Neural progenitor cell (in vitro differentiated cells): ENCODE results near the gene SYNRG. TPM values are rescaled to one million over a fixed set of nuclear protein-coding genes. Genes with fewer than 3 reads are reported as not detected.
"Not testable (repeated sequence)": the region's sequence is repeated elsewhere in the genome, so short reads cannot be mapped to it uniquely, and the experiment has no call there.

Source experiments
- DNase-seq: peaks from one replicate; pipeline ENCODE4 v3.0.0-alpha.2; 2016; ENCODE audit warnings: low spot score
- H2AFZ ChIP-seq: fragments of 200-600 bp; sonication (generic); replicated peaks from 2 replicates; pipeline ENCODE4 v1.6.1; 2016; ENCODE audit warnings: antibody characterized with exemption
- H3F3A ChIP-seq: fragments of 200-600 bp; sonication (generic); 2 replicates; pipeline ENCODE4 v1.6.1; 2016; ENCODE audit warnings: antibody characterized with exemption, low read depth
- H3K27ac ChIP-seq: fragments of 200-600 bp; sonication (generic); 2 replicates; pipeline ENCODE4 v1.5.1; 2016; ENCODE audit warnings: mild to moderate bottlenecking
- H3K27me3 ChIP-seq: fragments of 200-600 bp; sonication (generic); 2 replicates; pipeline ENCODE4 v1.6.1; 2016; ENCODE audit warnings: mild to moderate bottlenecking, moderate library complexity
- H3K36me3 ChIP-seq: fragments of 200-600 bp; sonication (generic); 2 replicates; pipeline ENCODE4 v1.5.1; 2016
- H3K4me1 ChIP-seq: fragments of 200-600 bp; sonication (generic); 2 replicates; pipeline ENCODE4 v1.6.1; 2016; ENCODE audit warnings: mixed run types
- H3K4me2 ChIP-seq: fragments of 200-600 bp; sonication (generic); 2 replicates; pipeline ENCODE4 v1.6.1; 2016
- H3K4me3 ChIP-seq: fragments of 200-600 bp; sonication (generic); 2 replicates; pipeline ENCODE4 v1.5.1; 2016
- H3K79me2 ChIP-seq: fragments of 200-600 bp; sonication (generic); 2 replicates; pipeline ENCODE4 v1.6.1; 2016; ENCODE audit warnings: low read depth
- H3K9ac ChIP-seq: fragments of 200-600 bp; sonication (generic); 2 replicates; pipeline ENCODE4 v1.6.1; 2016
- H3K9me3 ChIP-seq: fragments of 200-600 bp; sonication (generic); 2 replicates; pipeline ENCODE4 v1.5.1; 2016; ENCODE audit warnings: low read depth
- H4K20me1 ChIP-seq: fragments of 200-600 bp; sonication (generic); 2 replicates; pipeline ENCODE4 v1.6.1; 2016; ENCODE audit warnings: low read depth
- H3K27ac Mint-ChIP-seq: 3 replicates; pipeline ENCODE4 v1.8.0; 2021; ENCODE audit warnings: mixed read lengths
- H3K27me3 Mint-ChIP-seq: 2 replicates; pipeline ENCODE4 v1.8.0; 2022; ENCODE audit warnings: low read depth, mild to moderate bottlenecking, inconsistent platforms, moderate library complexity, mixed read lengths; ENCODE audit not compliant: insufficient read depth
- H3K36me3 Mint-ChIP-seq: 3 replicates; pipeline ENCODE4 v1.8.0; 2021; ENCODE audit warnings: mixed read lengths
- H3K4me1 Mint-ChIP-seq: 3 replicates; pipeline ENCODE4 v1.8.0; 2021; ENCODE audit warnings: mixed read lengths
- H3K4me3 Mint-ChIP-seq: 3 replicates; pipeline ENCODE4 v1.8.0; 2021; ENCODE audit warnings: mild to moderate bottlenecking, moderate library complexity, mixed read lengths
- H3K9me3 Mint-ChIP-seq: 3 replicates; pipeline ENCODE4 v1.8.0; 2020; ENCODE audit warnings: mixed read lengths
- EZH2 ChIP-seq: fragments of 200-600 bp; sonication (generic); IDR thresholded peaks from 2 replicates; pipeline ENCODE4 v1.6.1; 2017; ENCODE audit warnings: antibody characterized with exemption, mild to moderate bottlenecking, moderate library complexity
- EZH2phosphoT487 ChIP-seq: fragments of 200-600 bp; sonication (generic); IDR thresholded peaks from 2 replicates; pipeline ENCODE4 v1.6.1; 2017; ENCODE audit warnings: antibody characterized with exemption
- total RNA-seq: library from RNA; depleted of rRNA; stranded (reverse); fragments of >200 nt; gene quantifications from 2 replicates; pipeline ENCODE4 v1.2.3, GENCODE V29; 2015; ENCODE audit warnings: low replicate concordance
- TF ChIP-seq, protein P1 (sequence below): fragments of 200-600 bp; sonication (generic); IDR thresholded peaks from 2 replicates; pipeline ENCODE4 v1.5.1; 2017; ENCODE audit warnings: antibody characterized with exemption, mild to moderate bottlenecking

The SYNRG gene
- total RNA-seq, 1 donor from 2014 or later = 22.4 TPM

DNA sequence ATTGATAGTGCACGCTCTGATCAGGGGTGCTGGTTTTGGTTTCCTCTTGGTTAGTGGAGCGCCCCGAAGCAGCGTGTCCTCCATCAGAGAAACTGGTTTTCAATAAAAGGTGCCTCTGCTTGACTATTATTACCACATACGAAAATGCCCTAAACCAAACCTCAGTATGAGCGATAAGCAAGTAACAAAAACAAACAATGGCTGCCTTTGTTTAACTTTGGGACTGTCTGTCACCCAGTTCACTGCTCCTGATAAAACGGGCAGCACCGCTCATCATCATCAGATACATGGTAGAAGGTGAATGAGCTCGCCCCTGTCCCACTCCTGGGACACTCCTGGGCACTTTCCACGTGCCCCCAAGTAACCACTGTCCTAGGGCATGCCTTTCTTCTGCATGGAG, 95.5 kb downstream of the SYNRG start:
- H3K36me3 ChIP-seq = no peaks in the 10 kb centered on the region
- H3K79me2 ChIP-seq = no peaks in the 10 kb centered on the region
- H3K4me1 Mint-ChIP-seq = peaks cover 27% of the 10 kb centered on the region
- H3K4me3 Mint-ChIP-seq = no peak overlapping the region
- H4K20me1 ChIP-seq = no peaks in the 10 kb centered on the region
- no peaks in the 10 kb centered on the region for H3K9me3 Mint-ChIP-seq
- TF ChIP-seq, protein P1, sequence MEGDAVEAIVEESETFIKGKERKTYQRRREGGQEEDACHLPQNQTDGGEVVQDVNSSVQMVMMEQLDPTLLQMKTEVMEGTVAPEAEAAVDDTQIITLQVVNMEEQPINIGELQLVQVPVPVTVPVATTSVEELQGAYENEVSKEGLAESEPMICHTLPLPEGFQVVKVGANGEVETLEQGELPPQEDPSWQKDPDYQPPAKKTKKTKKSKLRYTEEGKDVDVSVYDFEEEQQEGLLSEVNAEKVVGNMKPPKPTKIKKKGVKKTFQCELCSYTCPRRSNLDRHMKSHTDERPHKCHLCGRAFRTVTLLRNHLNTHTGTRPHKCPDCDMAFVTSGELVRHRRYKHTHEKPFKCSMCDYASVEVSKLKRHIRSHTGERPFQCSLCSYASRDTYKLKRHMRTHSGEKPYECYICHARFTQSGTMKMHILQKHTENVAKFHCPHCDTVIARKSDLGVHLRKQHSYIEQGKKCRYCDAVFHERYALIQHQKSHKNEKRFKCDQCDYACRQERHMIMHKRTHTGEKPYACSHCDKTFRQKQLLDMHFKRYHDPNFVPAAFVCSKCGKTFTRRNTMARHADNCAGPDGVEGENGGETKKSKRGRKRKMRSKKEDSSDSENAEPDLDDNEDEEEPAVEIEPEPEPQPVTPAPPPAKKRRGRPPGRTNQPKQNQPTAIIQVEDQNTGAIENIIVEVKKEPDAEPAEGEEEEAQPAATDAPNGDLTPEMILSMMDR = no peak
- TF ChIP-seq EZH2 (no peak), EZH2phosphoT487 (no peak)
- H2AFZ ChIP-seq = no peak overlapping the region
- H3K27me3 ChIP-seq = no peaks in the 10 kb centered on the region
- no peak overlapping the region for H3K9ac ChIP-seq
- peaks cover 4% of the 10 kb centered on the region for H3K27me3 Mint-ChIP-seq
- no peak overlapping the region for H3K4me3 ChIP-seq
- H3K4me1 ChIP-seq = no peaks in the 10 kb centered on the region
- peaks cover 19% of the 10 kb centered on the region for H3K36me3 Mint-ChIP-seq
- H3K9me3 ChIP-seq = no peaks in the 10 kb centered on the region
- H3K4me2 ChIP-seq = no peak overlapping the region
- no peak overlapping the region for H3K27ac Mint-ChIP-seq
- no peak for DNase-seq
- H3F3A ChIP-seq = peaks cover 6% of the 10 kb centered on the region
- no peak overlapping the region for H3K27ac ChIP-seq

DNA sequence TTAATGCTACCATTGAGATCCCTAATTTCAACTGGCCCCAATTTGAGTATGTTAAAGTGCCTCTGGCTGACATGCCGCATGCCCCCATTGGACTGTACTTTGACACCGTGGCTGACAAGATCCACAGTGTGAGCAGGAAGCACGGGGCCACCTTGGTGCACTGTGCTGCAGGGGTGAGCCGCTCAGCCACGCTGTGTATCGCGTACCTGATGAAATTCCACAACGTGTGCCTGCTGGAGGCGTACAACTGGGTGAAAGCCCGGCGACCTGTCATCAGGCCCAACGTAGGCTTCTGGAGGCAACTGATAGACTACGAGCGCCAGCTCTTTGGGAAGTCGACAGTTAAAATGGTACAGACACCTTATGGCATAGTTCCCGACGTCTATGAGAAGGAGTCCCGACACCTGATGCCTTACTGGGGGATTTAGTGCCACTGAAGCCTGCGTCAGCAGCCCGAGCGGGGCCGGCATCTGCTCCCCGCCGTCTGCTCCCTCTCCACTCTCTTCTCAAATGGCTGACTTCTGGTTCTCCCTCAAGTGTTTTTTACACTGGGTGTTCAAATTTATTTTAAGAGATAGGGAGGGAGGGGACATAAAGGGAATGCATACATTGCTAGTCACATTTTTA, 96.7 kb downstream of the SYNRG start:
- no peak for TF ChIP-seq EZH2
- TF ChIP-seq, protein P1 = no peak
- no peak for TF ChIP-seq EZH2phosphoT487
- no peaks in the 10 kb centered on the region for H3K27me3 Mint-ChIP-seq
- Histone ChIP-seq H3F3A (peaks cover 6% of the 10 kb centered on the region), H4K20me1 (no peaks in the 10 kb centered on the region), H3K79me2 (peaks cover 5% of the 10 kb centered on the region), H3K36me3 (no peaks in the 10 kb centered on the region), H3K9me3 (no peaks in the 10 kb centered on the region), H3K4me3 (no peak overlapping the region), H2AFZ (no peak overlapping the region), H3K4me1 (no peaks in the 10 kb centered on the region), H3K4me2 (no peak overlapping the region), H3K9ac (no peak overlapping the region), H3K27ac (no peak overlapping the region), H3K27me3 (no peaks in the 10 kb centered on the region)
- H3K4me3 Mint-ChIP-seq = no peak overlapping the region
- no peak for DNase-seq
- no peak overlapping the region for H3K27ac Mint-ChIP-seq
- H3K36me3 Mint-ChIP-seq = peaks cover 14% of the 10 kb centered on the region
- H3K9me3 Mint-ChIP-seq = no peaks in the 10 kb centered on the region
- peaks cover 21% of the 10 kb centered on the region for H3K4me1 Mint-ChIP-seq

DNA sequence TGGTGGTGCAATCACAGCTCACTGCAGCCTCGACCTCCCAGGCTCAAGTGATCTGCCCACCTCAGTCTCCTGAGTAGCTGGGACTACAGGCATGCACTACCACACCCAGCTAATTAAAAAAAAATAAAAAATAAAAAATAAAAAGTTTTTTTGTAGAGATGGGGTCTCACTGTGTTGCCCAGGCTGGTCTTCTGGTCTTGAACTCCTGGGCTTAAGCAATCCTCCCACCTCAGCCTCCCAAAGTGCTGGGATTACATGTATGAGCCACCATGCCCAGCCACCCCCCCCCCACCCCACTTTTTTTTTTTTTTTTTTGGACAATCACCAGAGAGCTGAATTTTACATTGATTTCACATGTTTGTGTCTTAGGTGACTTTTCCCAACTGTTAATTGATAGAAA, 97.6 kb downstream of the SYNRG start:
- H3K79me2 ChIP-seq = peaks cover 12% of the 10 kb centered on the region
- H3K9ac ChIP-seq, H3K27ac Mint-ChIP-seq, DNase-seq, H3K27me3 ChIP-seq, H3K4me2 ChIP-seq, H3K4me1 ChIP-seq, H3K27ac ChIP-seq, H3K9me3 ChIP-seq, H2AFZ ChIP-seq, H3K27me3 Mint-ChIP-seq, H4K20me1 ChIP-seq, H3F3A ChIP-seq, H3K9me3 Mint-ChIP-seq, H3K36me3 ChIP-seq, H3K4me3 ChIP-seq, H3K4me3 Mint-ChIP-seq: not testable (repeated sequence)
- Mint-ChIP-seq H3K4me1 (peaks cover 18% of the 10 kb centered on the region), H3K36me3 (peaks cover 14% of the 10 kb centered on the region)

DNA sequence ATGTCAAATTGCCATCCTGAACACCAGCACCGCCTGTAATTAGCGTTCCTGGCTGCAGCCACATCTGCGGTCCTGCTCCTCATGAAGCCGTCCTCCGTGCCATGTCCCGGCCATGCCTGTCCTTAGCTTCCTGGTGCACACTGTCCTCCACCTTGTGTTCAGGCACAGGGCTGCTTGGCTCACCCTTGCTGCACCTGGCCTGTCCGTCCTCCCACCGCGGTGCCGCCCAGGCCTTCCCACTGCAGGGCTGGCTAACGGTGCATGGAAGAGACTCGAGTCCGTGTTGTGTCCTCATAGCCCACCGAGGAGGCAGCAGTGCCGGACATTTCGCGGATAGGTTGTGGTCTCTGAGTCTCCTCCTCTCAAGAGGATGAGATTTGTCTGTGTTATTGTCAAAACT, 99.2 kb downstream of the SYNRG start:
- H3K27ac ChIP-seq = no peak overlapping the region
- H3K79me2 ChIP-seq = peaks cover 12% of the 10 kb centered on the region

More for the DNA sequence above, 99.2 kb downstream of the SYNRG start:
- Histone ChIP-seq H3K4me2 (no peak overlapping the region), H3F3A (peaks cover 13% of the 10 kb centered on the region), H4K20me1 (peaks cover 5% of the 10 kb centered on the region), H3K27me3 (no peaks in the 10 kb centered on the region), H3K4me3 (no peak overlapping the region), H2AFZ (no peak overlapping the region), H3K4me1 (peaks cover 4% of the 10 kb centered on the region), H3K9ac (no peak overlapping the region), H3K9me3 (no peaks in the 10 kb centered on the region), H3K36me3 (no peaks in the 10 kb centered on the region)
- peaks cover 14% of the 10 kb centered on the region for H3K36me3 Mint-ChIP-seq
- H3K27ac Mint-ChIP-seq = no peak overlapping the region
- DNase-seq = no peak
- H3K4me1 Mint-ChIP-seq = peaks cover 14% of the 10 kb centered on the region
- no peaks in the 10 kb centered on the region for H3K27me3 Mint-ChIP-seq
- H3K4me3 Mint-ChIP-seq = no peak overlapping the region
- TF ChIP-seq EZH2 (no peak), EZH2phosphoT487 (no peak)
- TF ChIP-seq, protein P1 = no peak
- H3K9me3 Mint-ChIP-seq = no peaks in the 10 kb centered on the region
